Astrocyte (in vitro differentiated cells and primary cell): ENCODE measurements around the gene GNB1L.

Experiments used
- EZH2 ChIP-seq: IDR thresholded peaks from 2 replicates; pipeline ENCODE4 v1.6.1; 2012; ENCODE audit warnings: mild to moderate bottlenecking, low read length, inconsistent platforms; ENCODE audit not compliant: insufficient read depth
- TF ChIP-seq, protein P1 (sequence below): IDR thresholded peaks from 2 replicates; pipeline ENCODE4 v1.5.1; 2011; ENCODE audit warnings: low read depth, mild to moderate bottlenecking, inconsistent platforms, low read length, moderate library complexity; ENCODE audit not compliant: insufficient read depth

GRCh38 chr22:19885841-19886592 lies 31.3 kb upstream of the GNB1L start:
- TF ChIP-seq, protein P1, sequence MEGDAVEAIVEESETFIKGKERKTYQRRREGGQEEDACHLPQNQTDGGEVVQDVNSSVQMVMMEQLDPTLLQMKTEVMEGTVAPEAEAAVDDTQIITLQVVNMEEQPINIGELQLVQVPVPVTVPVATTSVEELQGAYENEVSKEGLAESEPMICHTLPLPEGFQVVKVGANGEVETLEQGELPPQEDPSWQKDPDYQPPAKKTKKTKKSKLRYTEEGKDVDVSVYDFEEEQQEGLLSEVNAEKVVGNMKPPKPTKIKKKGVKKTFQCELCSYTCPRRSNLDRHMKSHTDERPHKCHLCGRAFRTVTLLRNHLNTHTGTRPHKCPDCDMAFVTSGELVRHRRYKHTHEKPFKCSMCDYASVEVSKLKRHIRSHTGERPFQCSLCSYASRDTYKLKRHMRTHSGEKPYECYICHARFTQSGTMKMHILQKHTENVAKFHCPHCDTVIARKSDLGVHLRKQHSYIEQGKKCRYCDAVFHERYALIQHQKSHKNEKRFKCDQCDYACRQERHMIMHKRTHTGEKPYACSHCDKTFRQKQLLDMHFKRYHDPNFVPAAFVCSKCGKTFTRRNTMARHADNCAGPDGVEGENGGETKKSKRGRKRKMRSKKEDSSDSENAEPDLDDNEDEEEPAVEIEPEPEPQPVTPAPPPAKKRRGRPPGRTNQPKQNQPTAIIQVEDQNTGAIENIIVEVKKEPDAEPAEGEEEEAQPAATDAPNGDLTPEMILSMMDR = no peak
- TF ChIP-seq EZH2 = no peak
